K562 (cell line): ENCODE results near the gene BPHL. TPM values are rescaled to one million over a fixed set of nuclear protein-coding genes. Genes with fewer than 3 reads are reported as not detected.

Source experiments
- ADNP ChIP-seq: fragments of 200-800 bp; sonication (Bioruptor generic); IDR thresholded peaks from 2 replicates; pipeline ENCODE4 v1.6.1; 2016; ENCODE audit warnings: missing genetic modification characterization, missing compliant biosample characterization
- COPS2 ChIP-seq: fragments of 450-650 bp; conservative IDR thresholded peaks from 2 replicates; pipeline ENCODE4 v1.6.1; 2016; ENCODE audit warnings: mild to moderate bottlenecking, moderate library complexity
- CREBBP ChIP-seq: IDR thresholded peaks from one replicate; pipeline ENCODE4 v1.6.1; 2012; ENCODE audit warnings: low read depth, mild to moderate bottlenecking, control low read depth, inconsistent platforms, low read length
- ELF4 ChIP-seq: fragments of 450-650 bp; formaldehyde crosslinking; IDR thresholded peaks from 2 replicates; pipeline ENCODE4 v1.4.0; 2022; ENCODE audit warnings: missing genetic modification characterization
- FOXA3 ChIP-seq, 2 experiments: fragments of 450-650 bp in 1 of 2; sonication (generic) in 1 of 2; formaldehyde crosslinking; IDR thresholded peaks in 1 of 2; conservative IDR thresholded peaks in 1 of 2; 2 replicates each; pipeline versions ENCODE4 v1.4.0 to v1.8.0; 2020 to 2022; ENCODE audit warnings: mild to moderate bottlenecking in 2 of 2, missing genetic modification reagents in 1 of 2
- HDAC2 ChIP-seq: fragments of 450-650 bp; IDR thresholded peaks from 2 replicates; pipeline ENCODE4 v1.6.1; 2016; ENCODE audit warnings: mild to moderate bottlenecking
- HIVEP1 ChIP-seq: fragments of 250-450 bp; sonication (Bioruptor Pico); IDR thresholded peaks from 2 replicates; pipeline ENCODE4 v1.4.0; 2020; ENCODE audit warnings: mild to moderate bottlenecking
- HNRNPH1 ChIP-seq: fragments of 200-400 bp; formaldehyde crosslinking; optimal IDR thresholded peaks from 2 replicates; pipeline ENCODE3; 2017; ENCODE audit warnings: low read depth, mild to moderate bottlenecking, low read length, moderate library complexity
- KLF16 ChIP-seq: IDR thresholded peaks from 2 replicates; pipeline ENCODE4 v1.6.1; 2016; ENCODE audit warnings: antibody characterized with exemption
- NR0B1 ChIP-seq: fragments of 450-650 bp; IDR thresholded peaks from one replicate; pipeline ENCODE4 v1.6.1; 2018; ENCODE audit warnings: mild to moderate bottlenecking, moderate library complexity; ENCODE audit not compliant: partially characterized antibody
- NR3C1 ChIP-seq: sonication (generic); formaldehyde crosslinking; IDR thresholded peaks from 2 replicates; pipeline ENCODE4 v1.8.1; 2022; ENCODE audit warnings: missing genetic modification reagents
- POLR3A ChIP-seq: IDR thresholded peaks from 2 replicates; pipeline ENCODE4 v1.6.1; 2011; ENCODE audit warnings: borderline replicate concordance, mild to moderate bottlenecking, moderate library complexity; ENCODE audit not compliant: insufficient read length, insufficient read depth; ENCODE audit errors: extremely low read depth
- RAD21 ChIP-seq, 2 experiments: fragments of 250-450 bp in 1 of 2; fragments of 450-650 bp in 1 of 2; sonication (Bioruptor Pico) in 1 of 2; formaldehyde crosslinking in 1 of 2; IDR thresholded peaks in 1 of 2; conservative IDR thresholded peaks in 1 of 2; 2 replicates each; pipeline versions ENCODE4 v1.4.0 to v1.8.0; 2020 to 2022; ENCODE audit warnings: mild to moderate bottlenecking in 2 of 2, moderate library complexity in 1 of 2
- SMAD3 ChIP-seq: fragments of 450-650 bp; formaldehyde crosslinking; conservative IDR thresholded peaks from 2 replicates; pipeline ENCODE4 v1.4.0; 2020; ENCODE audit warnings: mild to moderate bottlenecking
- TOE1 ChIP-seq, 2 experiments: fragments of 450-650 bp in 1 of 2; sonication (generic) in 1 of 2; formaldehyde crosslinking in 1 of 2; IDR thresholded peaks; 2 replicates each; pipeline versions ENCODE4 v1.7.1 to v1.8.0; 2016 to 2022; ENCODE audit warnings: borderline replicate concordance in 2 of 2, mild to moderate bottlenecking in 2 of 2, antibody characterized with exemption in 1 of 2, inconsistent platforms in 1 of 2, low read depth in 1 of 2, missing genetic modification reagents in 1 of 2, moderate library complexity in 1 of 2
- ZNF143 ChIP-seq: sonication (generic); formaldehyde crosslinking; IDR thresholded peaks from 2 replicates; pipeline ENCODE4 v1.9.0; 2022; ENCODE audit warnings: mild to moderate bottlenecking, missing genetic modification reagents
- ZNF354B ChIP-seq: fragments of 250-450 bp; sonication (Bioruptor Pico); IDR thresholded peaks from 2 replicates; pipeline ENCODE4 v1.4.0; 2020
- ZNF41 ChIP-seq: fragments of 250-450 bp; sonication (Bioruptor Pico); conservative IDR thresholded peaks from 2 replicates; pipeline ENCODE4 v1.4.0; 2020; ENCODE audit warnings: mild to moderate bottlenecking
- ZNF431 ChIP-seq: sonication (generic); formaldehyde crosslinking; IDR thresholded peaks from 2 replicates; pipeline ENCODE4 v1.8.0; 2022; ENCODE audit warnings: mild to moderate bottlenecking, missing genetic modification reagents
- ZNF589 ChIP-seq: fragments of 200-800 bp; sonication (Bioruptor generic); IDR thresholded peaks from 2 replicates; pipeline ENCODE4 v1.6.1; 2016; ENCODE audit warnings: low read depth, missing genetic modification characterization, missing compliant biosample characterization
- ZNF766 ChIP-seq: fragments of 200-800 bp; sonication (Bioruptor generic); conservative IDR thresholded peaks from 2 replicates; pipeline ENCODE4 v1.6.1; 2016; ENCODE audit warnings: missing genetic modification characterization, missing compliant biosample characterization
- polyA plus RNA-seq, 8 experiments: library from polyadenylated mRNA; depleted of rRNA in 4 of 8; stranded (reverse) in 5 of 8; unstranded in 3 of 8; fragments of >200 nt; fragmentation: Nextera tagmentation in 2 of 8; fragmentation: Illumina TruSeq in 1 of 8; extraction: Ambion mirVana in 2 of 8; extraction: Trizol in 1 of 8; gene quantifications; 2 replicates each; pipeline versions ENCODE4 v1.2.1 to v1.2.3, GENCODE V29; 2011 to 2014; ENCODE audit warnings: inconsistent platforms in 1 of 8, missing spikeins in 1 of 8
- total RNA-seq, 7 experiments: library from RNA; depleted of rRNA in 6 of 7; stranded (reverse); fragments of >200 nt in 6 of 7; fragmentation: Illumina TruSeq in 2 of 7; extraction: Trizol in 2 of 7; gene quantifications; 2 replicates each; pipeline versions ENCODE4 v1.2.1 to v1.2.3, GENCODE V29; 2011 to 2021; ENCODE audit warnings: low replicate concordance in 1 of 7
- TF ChIP-seq, protein P1 (sequence below): fragments of 250-450 bp; sonication (Bioruptor Pico); IDR thresholded peaks from 2 replicates; pipeline ENCODE4 v1.4.0; 2020; ENCODE audit warnings: mild to moderate bottlenecking, moderate library complexity, borderline replicate concordance

Gene BPHL
- total and polyA plus RNA-seq, 9 of the 15 experiments (the other 6 are each of a cell fraction or from before 2014, with no cell fraction given): 3.5 to 17.4 (median 8.2) TPM

DNA sequence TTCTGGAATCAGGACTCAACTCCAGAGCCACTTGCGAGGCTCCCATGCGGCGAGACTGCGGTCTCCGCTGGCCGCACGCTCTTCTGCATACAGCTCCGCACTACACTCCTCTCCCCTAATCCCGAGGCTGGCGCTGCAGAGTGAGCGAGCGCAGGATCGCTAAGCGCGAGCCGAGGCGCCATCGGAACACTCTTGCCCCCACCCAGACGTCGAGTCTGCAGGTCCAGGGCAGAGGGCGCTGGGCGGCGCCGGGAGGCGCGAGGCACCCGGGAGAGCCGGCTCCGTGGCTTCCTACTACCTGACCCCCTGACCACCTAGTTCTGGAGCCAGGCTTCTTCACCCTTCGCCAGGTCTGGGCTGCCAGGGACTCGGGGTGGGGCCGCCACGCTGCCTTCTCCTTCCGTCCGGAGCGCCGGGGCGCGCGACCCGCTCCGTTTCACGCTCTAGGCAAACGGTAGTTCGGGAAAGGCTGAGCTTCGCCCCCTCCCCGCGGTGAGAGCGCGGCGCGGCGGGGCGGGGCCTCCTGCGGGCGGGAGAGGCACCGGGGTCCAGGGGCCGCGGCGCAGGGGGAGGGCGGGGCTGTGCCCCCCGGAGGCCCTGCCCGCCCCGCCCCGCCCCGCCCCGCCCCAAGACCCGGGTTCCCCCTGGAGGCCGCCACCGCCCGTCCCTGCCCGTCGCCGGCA, 44.2 kb downstream of the BPHL start (continued):
- TF ChIP-seq, protein P1, sequence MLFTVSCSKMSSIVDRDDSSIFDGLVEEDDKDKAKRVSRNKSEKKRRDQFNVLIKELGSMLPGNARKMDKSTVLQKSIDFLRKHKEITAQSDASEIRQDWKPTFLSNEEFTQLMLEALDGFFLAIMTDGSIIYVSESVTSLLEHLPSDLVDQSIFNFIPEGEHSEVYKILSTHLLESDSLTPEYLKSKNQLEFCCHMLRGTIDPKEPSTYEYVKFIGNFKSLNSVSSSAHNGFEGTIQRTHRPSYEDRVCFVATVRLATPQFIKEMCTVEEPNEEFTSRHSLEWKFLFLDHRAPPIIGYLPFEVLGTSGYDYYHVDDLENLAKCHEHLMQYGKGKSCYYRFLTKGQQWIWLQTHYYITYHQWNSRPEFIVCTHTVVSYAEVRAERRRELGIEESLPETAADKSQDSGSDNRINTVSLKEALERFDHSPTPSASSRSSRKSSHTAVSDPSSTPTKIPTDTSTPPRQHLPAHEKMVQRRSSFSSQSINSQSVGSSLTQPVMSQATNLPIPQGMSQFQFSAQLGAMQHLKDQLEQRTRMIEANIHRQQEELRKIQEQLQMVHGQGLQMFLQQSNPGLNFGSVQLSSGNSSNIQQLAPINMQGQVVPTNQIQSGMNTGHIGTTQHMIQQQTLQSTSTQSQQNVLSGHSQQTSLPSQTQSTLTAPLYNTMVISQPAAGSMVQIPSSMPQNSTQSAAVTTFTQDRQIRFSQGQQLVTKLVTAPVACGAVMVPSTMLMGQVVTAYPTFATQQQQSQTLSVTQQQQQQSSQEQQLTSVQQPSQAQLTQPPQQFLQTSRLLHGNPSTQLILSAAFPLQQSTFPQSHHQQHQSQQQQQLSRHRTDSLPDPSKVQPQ (CRISPR knock-in tag): no peak; the same call in 1 of the 2 replicates
- no peak for TF ChIP-seq COPS2
- TF ChIP-seq CREBBP: no peak
- TF ChIP-seq HDAC2: 0 out of 2 replicates have a peak, but pooled peaks have one; percentile 6
- TF ChIP-seq POLR3A: no peak
- TF ChIP-seq RAD21 (CRISPR knock-in tag; conservative IDR thresholded peaks at IDR 0.05 in 1 of 2, IDR thresholded peaks at IDR 0.05 in 1 of 2): peak; percentile 25 to 31
- TF ChIP-seq ZNF589: peak; percentile 51; the same call in 1 of the 2 replicates
- TF ChIP-seq KLF16: no peak
- no peak for TF ChIP-seq ZNF143 (CRISPR knock-in tag)
- no peak for TF ChIP-seq ZNF354B (CRISPR knock-in tag)
- no peak for TF ChIP-seq NR0B1
- no peak for TF ChIP-seq ZNF766 (CRISPR knock-in tag)
- no peak for TF ChIP-seq HNRNPH1
- peak; percentile 60; the same call in 1 of the 2 replicates for TF ChIP-seq ZNF41 (CRISPR knock-in tag)
- TF ChIP-seq ZNF431 (CRISPR knock-in tag): peak; percentile 79
- TF ChIP-seq ADNP (tag): no peak
- TF ChIP-seq SMAD3 (CRISPR knock-in tag): peak; percentile 76; the same call in 1 of the 2 replicates
- peak; percentile 39; the same call in 1 of the 2 replicates for TF ChIP-seq ELF4 (CRISPR knock-in tag)
- TF ChIP-seq NR3C1 (CRISPR knock-in tag): 0 out of 2 replicates have a peak, but pooled peaks have one; percentile 42
- 0 out of 2 replicates have a peak, but pooled peaks have one; percentile 34 for TF ChIP-seq TOE1 (IDR thresholded peaks at IDR 0.05; ENCODE audit: borderline replicate concordance)
- no peak for TF ChIP-seq TOE1 (CRISPR knock-in tag; IDR thresholded peaks at IDR 0.05; ENCODE audit: borderline replicate concordance, low read depth)
- TF ChIP-seq FOXA3 (CRISPR knock-in tag; conservative IDR thresholded peaks at IDR 0.05 in 1 of 2, IDR thresholded peaks at IDR 0.05 in 1 of 2): no peak
- 0 out of 2 replicates have a peak, but pooled peaks have one; percentile 58 for TF ChIP-seq HIVEP1 (CRISPR knock-in tag)
